ENCODE measurements around the gene ATP2A3.

Gene ATP2A3

GRCh38 chr17:3906881-3907280, 57.4 kb downstream of the ATP2A3 start:
- no peak for DNase-seq

- DNase-seq = no peak
Observed at GRCh38 chr17:3905017-3905520, 59.2 kb downstream of the ATP2A3 start.

- no peak for DNase-seq
Observed at GRCh38 chr17:3904501-3904900, 59.7 kb downstream of the ATP2A3 start.

GRCh38 chr17:3903881-3904290, 60.4 kb downstream of the ATP2A3 start:
- DNase-seq = no peak

GRCh38 chr17:3903051-3903825, 61.0 kb downstream of the ATP2A3 start:
- no peak for DNase-seq

- no peak for DNase-seq
Observed at GRCh38 chr17:3900646-3901045, 63.6 kb downstream of the ATP2A3 start.

DNA sequence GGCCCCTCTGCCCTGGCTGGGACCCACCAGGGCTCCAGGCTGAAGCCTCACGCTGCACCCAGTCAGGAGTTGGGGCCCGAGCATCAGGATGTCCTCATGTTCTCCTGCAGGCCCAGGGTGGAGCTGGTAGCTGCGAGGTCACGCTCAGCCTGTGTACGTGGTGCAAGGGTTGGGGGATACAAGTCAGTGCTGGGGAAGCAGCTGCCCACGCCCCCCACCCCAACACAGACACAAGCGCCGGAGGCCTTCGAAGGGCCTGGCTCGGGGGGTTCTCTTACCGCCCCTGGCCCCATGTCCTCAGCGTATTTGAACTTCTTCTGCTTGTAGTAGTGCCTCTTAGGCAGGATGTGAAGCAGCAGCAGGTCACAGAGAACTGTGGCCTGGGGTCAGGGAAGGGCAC, 66.5 kb downstream of the ATP2A3 start:
- no peak for DNase-seq

- DNase-seq = no peak
Observed at GRCh38 chr17:3896968-3897235, 67.3 kb downstream of the ATP2A3 start.

GRCh38 chr17:3896108-3896967, 67.9 kb downstream of the ATP2A3 start:
- no peak for DNase-seq

- no peak for DNase-seq
Observed at GRCh38 chr17:3895354-3895753, 68.9 kb downstream of the ATP2A3 start.

DNA sequence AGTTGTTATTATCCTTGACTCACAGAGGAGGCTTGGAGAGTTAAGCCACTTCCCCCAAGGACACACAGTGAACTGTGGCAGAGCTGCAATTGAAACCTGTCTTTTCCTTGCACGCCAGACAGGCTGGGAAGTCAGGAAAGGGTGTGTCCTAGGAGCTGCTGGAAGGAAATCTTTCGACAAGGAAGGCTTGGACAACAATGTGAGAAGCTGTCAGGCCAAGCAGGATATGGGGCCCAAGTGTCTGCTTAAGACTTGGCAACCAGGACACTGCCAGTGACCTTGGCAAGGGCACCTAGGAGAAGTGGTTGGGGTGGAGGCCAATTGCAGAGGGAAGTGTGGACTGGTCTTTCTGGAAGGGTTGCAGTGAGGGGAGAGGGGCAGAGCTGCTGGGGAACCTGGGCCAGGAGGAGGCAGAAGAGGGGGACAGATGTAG, 69.3 kb downstream of the ATP2A3 start:
- no peak for DNase-seq

- no peak for DNase-seq
Observed at GRCh38 chr17:3894188-3894587, 70.0 kb downstream of the ATP2A3 start.

- no peak for DNase-seq
Observed at GRCh38 chr17:3893720-3894116, 70.5 kb downstream of the ATP2A3 start.

DNA sequence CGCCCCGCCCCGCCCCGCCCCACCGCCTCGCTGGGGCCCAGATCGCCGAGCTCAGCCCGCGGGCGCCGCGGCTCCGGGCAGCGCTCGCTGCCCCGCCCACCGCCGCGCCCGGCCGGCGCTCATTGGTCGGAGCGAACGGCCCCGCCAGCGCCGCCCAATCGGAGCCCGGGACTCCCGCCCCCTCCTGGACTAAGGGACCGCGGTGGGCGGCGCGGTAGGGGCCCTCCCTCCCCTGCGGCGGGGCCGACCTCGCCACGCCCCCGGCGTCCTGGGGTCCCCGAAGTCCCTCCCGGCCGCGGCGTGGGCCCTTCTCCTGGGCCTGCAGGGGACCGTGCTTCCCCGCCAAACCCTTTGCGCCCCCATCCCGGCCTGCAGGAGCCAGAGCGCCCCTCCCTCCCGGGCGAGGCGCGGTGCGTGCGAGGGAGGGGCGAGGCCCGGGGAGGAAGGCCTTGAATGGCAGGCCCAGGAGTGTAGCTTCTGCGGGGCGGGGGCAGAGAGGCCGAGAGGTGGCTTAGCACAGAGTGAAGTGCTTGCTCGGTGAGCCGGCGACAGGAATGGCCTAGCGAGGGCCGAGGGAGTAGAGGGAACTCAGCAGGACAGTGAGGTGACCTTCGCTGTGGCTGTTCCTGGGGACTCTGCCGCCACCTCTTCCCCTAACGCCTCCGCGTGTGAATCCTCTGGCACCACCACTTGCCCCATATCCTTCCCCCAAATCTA, 71.1 kb downstream of the ATP2A3 start, which contains the start of gene CAMKK1:
TSS of gene CAMKK1 (minus strand) at position 51 of the 717 bp plus-strand sequence. CDS start 7,366 bp downstream, outside the sequence.
- peak; percentile 65 for DNase-seq

GRCh38 chr17:3892095-3892998, 71.9 kb downstream of the ATP2A3 start:
- DNase-seq = peak; percentile 2

- DNase-seq = no peak
Observed at GRCh38 chr17:3891626-3892094, 72.6 kb downstream of the ATP2A3 start.

- DNase-seq = no peak
Observed at GRCh38 chr17:3890878-3891219, 73.4 kb downstream of the ATP2A3 start.

DNA sequence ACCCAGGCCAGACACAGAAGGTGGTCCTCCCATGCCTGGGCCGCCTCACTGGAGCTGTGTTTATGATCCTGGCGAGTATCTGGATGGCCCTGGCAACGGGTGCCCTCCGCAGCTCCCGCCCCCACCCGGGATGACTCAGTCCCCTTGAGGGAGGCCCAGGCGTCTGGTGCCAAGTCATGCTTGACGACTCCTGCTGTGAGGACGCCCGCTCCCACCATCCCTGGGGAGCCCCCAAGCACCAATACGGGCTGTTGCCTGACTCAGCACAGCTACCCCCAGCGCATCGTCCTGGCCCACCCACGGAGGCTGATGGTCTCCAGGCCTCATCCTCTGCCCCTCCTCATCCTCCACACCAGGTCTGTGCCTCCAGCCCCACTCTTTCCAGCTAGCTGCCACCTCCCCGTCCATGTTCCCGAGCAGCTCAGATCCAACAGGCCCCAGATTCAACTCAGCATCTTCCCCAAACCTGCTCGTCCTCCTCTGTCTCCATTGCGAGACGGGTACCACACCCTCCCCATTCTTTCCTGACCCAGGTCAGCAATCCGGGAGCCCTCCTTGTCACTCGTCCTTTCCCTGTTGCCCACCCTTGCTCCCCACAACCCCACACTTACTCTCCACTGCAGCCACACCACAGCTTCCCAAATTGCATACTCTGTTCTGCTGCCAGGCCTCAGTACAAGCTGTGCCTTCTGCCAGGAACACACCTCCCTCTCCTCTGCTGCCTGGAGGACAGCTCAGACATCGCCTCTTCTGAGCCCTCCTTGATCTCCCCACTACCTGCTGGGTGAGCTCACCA, 74.0 kb downstream of the ATP2A3 start:
- no peak for DNase-seq

GRCh38 chr17:3889325-3890012, 74.8 kb downstream of the ATP2A3 start:
- DNase-seq = no peak

DNA sequence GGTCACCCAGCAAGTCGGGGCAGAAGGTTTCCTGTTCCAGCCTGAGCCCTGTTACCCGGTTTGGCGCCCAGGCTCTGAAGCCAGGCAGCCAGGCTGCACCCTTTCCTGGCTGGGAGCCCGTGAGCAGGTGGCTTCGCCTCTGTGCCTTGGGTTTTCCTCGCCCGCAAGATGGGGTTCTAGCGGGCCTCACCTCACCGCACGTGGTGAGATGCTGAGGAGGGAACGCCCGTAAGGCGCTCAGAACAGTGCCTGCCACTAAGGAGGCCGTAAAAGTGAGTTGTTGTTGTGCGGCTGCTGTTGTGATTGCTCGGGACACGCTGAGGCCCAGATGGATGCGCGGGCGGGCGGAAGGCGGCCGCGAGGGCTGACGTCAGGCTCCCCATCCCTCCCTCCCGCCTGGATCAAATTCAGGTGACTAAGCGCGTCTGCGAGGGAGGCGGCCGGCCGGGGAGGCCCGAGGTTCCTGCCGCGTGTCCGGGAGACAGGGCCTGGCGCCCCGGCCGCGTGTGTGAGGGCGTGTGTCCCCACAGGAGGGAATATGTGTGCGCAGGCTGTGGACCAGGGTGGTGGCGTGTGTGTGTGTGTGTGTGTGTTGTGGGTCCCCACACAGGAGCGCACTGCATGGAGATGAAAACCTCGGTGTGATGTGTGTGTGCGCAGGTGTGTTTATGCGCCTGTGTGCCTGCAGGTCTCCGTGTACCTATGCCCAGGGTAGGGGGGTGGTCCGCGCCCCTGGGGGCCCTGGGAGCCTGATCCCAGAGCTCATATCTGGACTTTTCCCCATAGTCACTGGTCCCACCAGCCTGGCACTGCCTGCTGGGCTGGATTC, 75.7 kb downstream of the ATP2A3 start:
- no peak for DNase-seq
